ENCODE results near the gene AUH. TPM values are rescaled to one million over a fixed set of nuclear protein-coding genes. Genes with fewer than 3 reads are reported as not detected.

Gene AUH
- polyA plus RNA-seq, 3 donors: 4.0 to 9.9 (median 8.4) TPM

- TF ChIP-seq CTCF (IDR thresholded peaks at IDR 0.05): no peak
- no peak overlapping the region for H3K4me3 ChIP-seq (replicated peaks in 1 of 3; ENCODE audit: low read depth in 2 of 3, low read length in 3 of 3)
- H3K4me2 ChIP-seq (replicated peaks; ENCODE audit: extremely low read depth, low read length, poor library complexity, severe bottlenecking): no peak overlapping the region
- H4K20me1 ChIP-seq (ENCODE audit: insufficient read depth, low read length): no peaks in the 10 kb centered on the region
- no peaks in the 10 kb centered on the region for H3K27me3 ChIP-seq (ENCODE audit: control insufficient read depth in 2 of 2, insufficient read depth in 2 of 2, low read length in 2 of 2)
- H3K36me3 Mint-ChIP-seq: no peaks in the 10 kb centered on the region
- peaks cover 0 to 4% (median 1%) of the 10 kb centered on the region in 7 donors for H3K9me3 Mint-ChIP-seq
- no peaks in the 10 kb centered on the region for H3K9me3 ChIP-seq (replicated peaks in 1 of 2; ENCODE audit: control insufficient read depth in 1 of 2, insufficient read depth in 1 of 2, low read length in 2 of 2)
- peaks cover 0 to 4% (median 0%) of the 10 kb centered on the region in 3 donors for H3K27me3 Mint-ChIP-seq (ENCODE audit: low read depth in 3 of 3)
- no peaks in the 10 kb centered on the region for H3K4me1 ChIP-seq (ENCODE audit: control insufficient read depth in 1 of 2, insufficient read depth in 2 of 2, low read length in 2 of 2)
- H3K27ac ChIP-seq (ENCODE audit: low read depth in 1 of 2, low read length in 2 of 2): no peak overlapping the region
- H3K4me3 Mint-ChIP-seq: no peak overlapping the region
- no peak for DNase-seq
- WGBS (ENCODE audit: insufficient coverage): no CpG with 5 or more reads among the region's 2 CpGs
- intact Hi-C loops (cut with micrococcal nuclease): no loop called here
- no peak overlapping the region for H3K27ac Mint-ChIP-seq
- no peaks in the 10 kb centered on the region for H3K79me2 ChIP-seq (ENCODE audit: insufficient read depth, low read length)
- no peak overlapping the region for H3K9ac ChIP-seq (ENCODE audit: insufficient read depth, low read length, poor library complexity, severe bottlenecking)
- H3K4me1 Mint-ChIP-seq: no peaks in the 10 kb centered on the region
- H2AFZ ChIP-seq (ENCODE audit: insufficient read depth, low read depth, low read length, poor library complexity, severe bottlenecking): no peak overlapping the region
- no peaks in the 10 kb centered on the region for H3K36me3 ChIP-seq (replicated peaks in 1 of 2; ENCODE audit: control insufficient read depth in 1 of 2, insufficient read depth in 2 of 2, low read length in 2 of 2)
Measured at GRCh38 chr9:91231619-91232018, 130.1 kb downstream of the AUH start.

GRCh38 chr9:91223000-91223399 is 138.7 kb downstream of the AUH start:
- Histone ChIP-seq H3K9ac (ENCODE audit: insufficient read depth, low read length, poor library complexity, severe bottlenecking) (no peak overlapping the region), H2AFZ (ENCODE audit: insufficient read depth, low read depth, low read length, poor library complexity, severe bottlenecking) (no peak overlapping the region), H3K36me3 (replicated peaks in 1 of 2; ENCODE audit: control insufficient read depth in 1 of 2, insufficient read depth in 2 of 2, low read length in 2 of 2) (no peaks in the 10 kb centered on the region), H4K20me1 (ENCODE audit: insufficient read depth, low read length) (no peaks in the 10 kb centered on the region), H3K27ac (ENCODE audit: low read depth in 1 of 2, low read length in 2 of 2) (no peak overlapping the region), H3K79me2 (ENCODE audit: insufficient read depth, low read length) (no peaks in the 10 kb centered on the region), H3K4me1 (ENCODE audit: control insufficient read depth in 1 of 2, insufficient read depth in 2 of 2, low read length in 2 of 2) (no peaks in the 10 kb centered on the region), H3K9me3 (replicated peaks in 1 of 2; ENCODE audit: control insufficient read depth in 1 of 2, insufficient read depth in 1 of 2, low read length in 2 of 2) (no peaks in the 10 kb centered on the region), H3K4me2 (replicated peaks; ENCODE audit: extremely low read depth, low read length, poor library complexity, severe bottlenecking) (no peak overlapping the region), H3K27me3 (ENCODE audit: control insufficient read depth in 2 of 2, insufficient read depth in 2 of 2, low read length in 2 of 2) (no peaks in the 10 kb centered on the region), H3K4me3 (replicated peaks in 1 of 3; ENCODE audit: low read depth in 2 of 3, low read length in 3 of 3) (no peak overlapping the region)
- 100% methylated on average over 2 of the region's 5 CpGs for WGBS (ENCODE audit: insufficient coverage)
- Mint-ChIP-seq H3K36me3 (peaks cover 7 to 11% of the 10 kb centered on the region in 2 donors), H3K27me3 (ENCODE audit: low read depth in 3 of 3) (no peaks in the 10 kb centered on the region), H3K9me3 (peaks cover 0 to 3% (median 0%) of the 10 kb centered on the region in 7 donors), H3K4me3 (no peak overlapping the region), H3K4me1 (no peaks in the 10 kb centered on the region), H3K27ac (no peak overlapping the region)
- DNase-seq: peak in 1 of 3 donors; percentile 10
- no peak for TF ChIP-seq CTCF (IDR thresholded peaks at IDR 0.05)
- intact Hi-C loops (cut with micrococcal nuclease): no loop called here
